Panc1 (cell line): ENCODE data around the gene UGT1A1. TPM values are rescaled to one million over a fixed set of nuclear protein-coding genes. Genes with fewer than 3 reads are reported as not detected.

Source experiments
- ATAC-seq: fragments of 200-7000 bp; cut with Tn5 transposase; 2 replicates; pipeline ENCODE4 v1.9.1; 2020; ENCODE audit warnings: mild to moderate bottlenecking, moderate library complexity
- BruUV-seq: library from RNA; stranded (reverse); fragments of 400-500 nt; replicated peaks from 2 replicates; lab custom pipeline; 2021; lab: Mats Ljungman, UMichigan
- CTCF ChIA-PET: fragments of 300-600 bp; sonication (Branson Sonifier 250); formaldehyde crosslinking; loops from one replicate; lab custom pipeline; 2022; ENCODE audit warnings: antibody characterized with exemption; lab: Charles Lee
- POLR2A ChIA-PET: fragments of 300-600 bp; sonication (Branson Sonifier 250); formaldehyde crosslinking; loops from one replicate; lab custom pipeline; 2022; ENCODE audit warnings: antibody characterized with exemption; lab: Charles Lee
- DNase-seq: peaks from one replicate; pipeline ENCODE4 v3.0.0-alpha.2; 2010; ENCODE audit warnings: low read depth, low spot score
- H3K27ac ChIP-seq: 2 replicates; pipeline ENCODE4 v1.5.1; 2011; ENCODE audit warnings: mild to moderate bottlenecking, low read length, inconsistent platforms
- H3K27me3 ChIP-seq: fragments of 200-500 bp; sonication (Bioruptor generic); 2 replicates; pipeline ENCODE4 v1.6.0; 2014; ENCODE audit warnings: low read length, inconsistent platforms; ENCODE audit not compliant: control insufficient read depth, insufficient read depth
- H3K36me3 ChIP-seq: fragments of 200-500 bp; sonication (Bioruptor generic); 2 replicates; pipeline ENCODE4 v1.5.1; 2014; ENCODE audit warnings: inconsistent platforms, mild to moderate bottlenecking, low read length, moderate library complexity; ENCODE audit not compliant: control insufficient read depth, insufficient read depth
- H3K4me1 ChIP-seq: 2 replicates; pipeline ENCODE4 v1.5.1; 2011; ENCODE audit warnings: inconsistent platforms, mild to moderate bottlenecking, low read length, moderate library complexity; ENCODE audit not compliant: control insufficient read depth, insufficient read depth
- H3K4me3 ChIP-seq, 2 experiments: 2 replicates each; pipeline ENCODE4 v1.5.1; 2011 to 2012; ENCODE audit warnings: low read depth in 2 of 2, low read length in 2 of 2, mild to moderate bottlenecking in 2 of 2, inconsistent platforms in 1 of 2, moderate library complexity in 1 of 2
- H3K9me3 ChIP-seq: fragments of 200-500 bp; sonication (Bioruptor generic); 2 replicates; pipeline ENCODE4 v1.5.1; 2014; ENCODE audit warnings: low read depth, mild to moderate bottlenecking, inconsistent platforms, low read length, moderate library complexity; ENCODE audit not compliant: control insufficient read depth, insufficient read depth
- CTCF ChIP-seq: fragments of 450-650 bp; IDR thresholded peaks from 2 replicates; pipeline ENCODE4 v1.5.1; 2017; ENCODE audit warnings: mild to moderate bottlenecking
- POLR2AphosphoS5 ChIP-seq: IDR thresholded peaks from 2 replicates; pipeline ENCODE4 v1.6.1; 2012; ENCODE audit warnings: mild to moderate bottlenecking, low read depth, low read length, moderate library complexity
- REST ChIP-seq, 2 experiments: IDR thresholded peaks; 2 replicates each; pipeline ENCODE4 v1.6.1; 2011 to 2012; ENCODE audit warnings: low read depth in 2 of 2, control low read depth in 1 of 2, low read length in 1 of 2, mild to moderate bottlenecking in 1 of 2, moderate library complexity in 1 of 2; ENCODE audit not compliant: insufficient read depth in 1 of 2
- SIN3A ChIP-seq: IDR thresholded peaks from 2 replicates; pipeline ENCODE4 v1.6.1; 2012; ENCODE audit warnings: low read depth, mild to moderate bottlenecking, low read length, moderate library complexity, borderline replicate concordance; ENCODE audit not compliant: insufficient read depth
- TCF7L2 ChIP-seq: IDR thresholded peaks from 2 replicates; pipeline ENCODE4 v1.6.1; 2011; ENCODE audit warnings: mild to moderate bottlenecking, low read depth, low read length, inconsistent platforms
- in situ Hi-C: cut with HindIII; loops from 2 replicates; pipeline ENCODE4 v1.10.0; 2016; ENCODE audit warnings: low sequenced_read_pairs, low pct_unique_long_range_greater_than_20kb
- intact Hi-C: fragments of 100-400 bp; cut with micrococcal nuclease; formaldehyde crosslinking; loops from one replicate; pipeline ENCODE4 v1.10.0; 2022; ENCODE audit not compliant: unreplicated experiment
- total RNA-seq: library from RNA; stranded (reverse); gene quantifications from one replicate; pipeline ENCODE4 v1.2.1, GENCODE V29; 2021; ENCODE audit not compliant: unreplicated experiment

UGT1A1 gene
- total RNA-seq, 1 experiment from 2014 or later = not detected

- in situ Hi-C loops = no loop called here
- no peaks in the 10 kb centered on the region for H3K9me3 ChIP-seq
- ATAC-seq = no peak
Measured at GRCh38 chr2:233743464-233744259, 16.4 kb upstream of the UGT1A1 start.

More at GRCh38 chr2:233743464-233744259, 16.4 kb upstream of the UGT1A1 start:
- no peaks in the 10 kb centered on the region for H3K36me3 ChIP-seq
- H3K4me1 ChIP-seq = no peaks in the 10 kb centered on the region
- H3K27ac ChIP-seq = no peak overlapping the region
- H3K4me3 ChIP-seq = no peak overlapping the region
- H3K27me3 ChIP-seq = no peaks in the 10 kb centered on the region
- BruUV-seq = no TSS peak
- intact Hi-C loops = no loop called here
- ChIA-PET CTCF (no interaction called here), POLR2A (no interaction called here)
- TF ChIP-seq SIN3A (no peak), REST (IDR thresholded peaks at IDR 0.05; ENCODE audit: insufficient read depth in 1 of 2, low read depth in 2 of 2, low read length in 1 of 2) (no peak), CTCF (no peak), TCF7L2 (no peak), POLR2AphosphoS5 (no peak)
- DNase-seq = no peak
